Measurements from ENCODE around the gene LSG1. TPM values are rescaled to one million over a fixed set of nuclear protein-coding genes. Genes with fewer than 3 reads are reported as not detected.
A peak's percentile ranks its signal among the peaks of the same experiment; 100 is the strongest.

Gene LSG1
- total RNA-seq, 1 donor from 2014 or later: 51.0 TPM

GRCh38 chr3:194687638-194688199 lies 15.7 kb upstream of the LSG1 start:
- H3K27ac Mint-ChIP-seq: no peak overlapping the region
- no peaks in the 10 kb centered on the region for H3K36me3 Mint-ChIP-seq (ENCODE audit: insufficient read depth)
- no peaks in the 10 kb centered on the region for H3K9me3 Mint-ChIP-seq (ENCODE audit: low read depth)
- peak; percentile 67 for TF ChIP-seq CTCF (IDR thresholded peaks at IDR 0.05; ENCODE audit: unreplicated experiment)
- H3K27me3 Mint-ChIP-seq: peaks cover 73% of the 10 kb centered on the region
- peak overlapping the region; percentile 80 for H3K4me3 Mint-ChIP-seq (ENCODE audit: low read depth)
- peak; percentile 61 for DNase-seq (ENCODE audit: low spot score, unreplicated experiment)
- H3K4me1 Mint-ChIP-seq (ENCODE audit: low read depth): peaks cover 9% of the 10 kb centered on the region

GRCh38 chr3:194686816-194687637 lies 15.0 kb upstream of the LSG1 start:
- Mint-ChIP-seq H3K4me1 (ENCODE audit: low read depth) (peaks cover 9% of the 10 kb centered on the region), H3K27ac (no peak overlapping the region), H3K4me3 (ENCODE audit: low read depth) (peak overlapping the region; percentile 80), H3K9me3 (ENCODE audit: low read depth) (no peaks in the 10 kb centered on the region), H3K27me3 (peaks cover 75% of the 10 kb centered on the region), H3K36me3 (ENCODE audit: insufficient read depth) (no peaks in the 10 kb centered on the region)
- peak; percentile 29 for DNase-seq (ENCODE audit: low spot score, unreplicated experiment)
- TF ChIP-seq CTCF (IDR thresholded peaks at IDR 0.05; ENCODE audit: unreplicated experiment): no peak

DNA sequence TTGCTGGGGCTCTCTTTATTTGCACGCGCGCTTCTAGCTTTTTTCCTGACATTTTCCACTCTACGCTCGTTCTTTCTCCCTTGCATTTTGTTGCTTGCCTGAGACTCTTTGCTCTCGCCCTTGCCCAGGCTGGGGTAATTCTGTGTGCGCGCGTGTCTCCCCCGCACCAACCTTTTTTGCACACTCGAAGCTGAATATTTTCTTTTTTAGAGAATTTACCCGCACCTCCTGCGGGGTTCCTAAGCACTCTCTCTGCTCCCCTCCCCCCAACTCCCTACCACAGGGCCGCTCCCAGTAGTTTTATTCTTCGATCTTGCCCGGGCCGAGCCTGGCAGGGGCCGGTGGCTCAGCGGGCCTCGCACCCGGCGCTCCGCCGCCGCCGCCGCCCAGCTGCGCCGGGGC lies 14.4 kb upstream of the LSG1 start:
- Mint-ChIP-seq H3K4me1 (ENCODE audit: low read depth) (peaks cover 9% of the 10 kb centered on the region), H3K9me3 (ENCODE audit: low read depth) (no peaks in the 10 kb centered on the region), H3K27me3 (peaks cover 73% of the 10 kb centered on the region), H3K4me3 (ENCODE audit: low read depth) (peak overlapping the region; percentile 67), H3K36me3 (ENCODE audit: insufficient read depth) (no peaks in the 10 kb centered on the region), H3K27ac (peak overlapping the region; percentile 18)
- no peak for DNase-seq (ENCODE audit: low spot score, unreplicated experiment)
- no peak for TF ChIP-seq CTCF (IDR thresholded peaks at IDR 0.05; ENCODE audit: unreplicated experiment)

DNA sequence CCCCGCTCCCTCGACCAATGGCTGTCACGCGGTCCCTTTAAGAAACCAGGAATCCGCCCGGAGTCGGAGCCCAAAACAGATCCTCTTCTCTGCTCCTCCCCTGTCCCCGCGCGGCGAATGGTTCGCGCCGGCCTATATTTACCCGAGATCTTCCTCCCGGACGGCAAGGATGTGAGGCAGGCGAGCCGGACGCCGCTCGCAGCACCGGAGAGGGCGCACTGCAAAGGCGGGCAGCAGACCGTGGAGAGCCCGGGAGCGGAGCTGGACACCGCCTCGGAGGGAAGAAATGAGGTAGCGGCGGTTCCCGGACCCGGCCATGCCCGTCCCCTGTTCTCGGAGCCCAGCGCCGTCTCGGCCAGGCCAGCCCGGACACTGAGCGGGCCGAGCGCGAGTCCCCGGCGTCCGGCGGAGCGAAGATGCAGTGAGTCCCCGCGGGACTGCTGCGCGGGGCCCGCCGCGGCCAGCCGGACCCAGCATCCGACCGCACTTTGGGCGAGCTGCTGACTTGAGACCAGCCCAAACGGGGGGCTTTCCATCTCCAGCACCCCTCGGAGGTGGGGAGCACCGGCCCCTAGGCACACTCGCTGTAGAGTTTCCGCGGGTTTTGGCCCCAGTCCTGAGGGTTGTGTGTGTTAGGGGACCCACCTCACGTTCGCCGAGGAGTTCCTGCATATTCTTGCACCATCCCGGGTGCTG lies 13.9 kb upstream of the LSG1 start, which contains the start of gene FAM43A:
Gene FAM43A (plus strand): TSS at position 166 of the 696 bp plus-strand sequence. CDS start 944 bp downstream, outside the sequence.
- Mint-ChIP-seq H3K36me3 (ENCODE audit: insufficient read depth) (no peaks in the 10 kb centered on the region), H3K4me1 (ENCODE audit: low read depth) (peaks cover 9% of the 10 kb centered on the region), H3K9me3 (ENCODE audit: low read depth) (no peaks in the 10 kb centered on the region), H3K27ac (peak within 1 kb of the TSS; percentile 18), H3K27me3 (peaks cover 73% of the 10 kb centered on the region), H3K4me3 (ENCODE audit: low read depth) (peak within 1 kb of the TSS; percentile 80)
- peak; percentile 19 for TF ChIP-seq CTCF (IDR thresholded peaks at IDR 0.05; ENCODE audit: unreplicated experiment)
- peak; percentile 38 for DNase-seq (ENCODE audit: low spot score, unreplicated experiment)

DNA sequence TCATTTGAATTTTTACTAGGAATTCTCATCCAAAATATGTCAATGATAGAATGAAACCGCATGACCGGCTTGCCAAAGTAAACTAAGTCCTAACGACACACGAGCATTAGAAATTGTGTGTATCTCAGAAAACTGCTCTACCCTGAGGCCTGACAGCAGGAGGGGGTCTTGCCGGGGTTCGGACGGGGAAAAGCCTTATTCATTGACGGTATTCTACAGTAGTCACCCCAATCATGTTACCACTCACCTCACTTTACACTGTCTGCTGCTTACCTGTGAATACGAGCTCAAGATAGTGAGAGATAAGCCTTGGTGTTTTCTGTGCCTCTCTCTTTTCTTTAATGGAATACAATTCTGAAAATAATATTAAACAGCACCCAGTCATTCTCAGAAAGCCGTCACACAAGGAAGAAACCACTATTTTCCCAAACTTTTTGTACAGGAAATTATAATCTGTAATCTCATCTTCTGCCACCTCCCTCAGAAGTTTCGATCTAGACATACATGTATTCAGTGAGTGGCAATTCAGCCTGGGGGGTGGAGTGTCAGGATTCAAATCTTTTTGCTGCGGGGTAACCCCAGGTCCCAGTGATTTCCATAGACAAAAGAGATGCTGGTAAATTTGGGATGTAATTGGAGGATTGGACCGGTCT lies 13.2 kb upstream of the LSG1 start:
- DNase-seq (ENCODE audit: low spot score, unreplicated experiment): no peak
- Mint-ChIP-seq H3K9me3 (ENCODE audit: low read depth) (no peaks in the 10 kb centered on the region), H3K27me3 (peaks cover 71% of the 10 kb centered on the region), H3K27ac (no peak overlapping the region), H3K36me3 (ENCODE audit: insufficient read depth) (no peaks in the 10 kb centered on the region), H3K4me1 (ENCODE audit: low read depth) (peaks cover 9% of the 10 kb centered on the region), H3K4me3 (ENCODE audit: low read depth) (peak overlapping the region; percentile 65)
- no peak for TF ChIP-seq CTCF (IDR thresholded peaks at IDR 0.05; ENCODE audit: unreplicated experiment)

All from progenitor cell of endocrine pancreas (in vitro differentiated cells).